Endodermal cell (in vitro differentiated cells): Measurements from ENCODE around the gene SAMD11. TPM values are rescaled to one million over a fixed set of nuclear protein-coding genes. Genes with fewer than 3 reads are reported as not detected.

Experiments
- DNase-seq: peaks from one replicate; pipeline ENCODE4 v3.0.0-alpha.2; 2017
- H3K27ac ChIP-seq: 2 replicates; pipeline ENCODE4 v1.5.1; 2013; ENCODE audit warnings: mild to moderate bottlenecking, low read depth, low read length, moderate library complexity
- H3K27me3 ChIP-seq: 2 replicates; pipeline ENCODE4 v1.6.1; 2013; ENCODE audit warnings: mild to moderate bottlenecking, low read length, moderate library complexity; ENCODE audit not compliant: insufficient read depth, control insufficient read depth, poor library complexity, severe bottlenecking
- H3K36me3 ChIP-seq: 2 replicates; pipeline ENCODE4 v1.7.0; 2013; ENCODE audit warnings: mild to moderate bottlenecking, low read length, moderate library complexity; ENCODE audit not compliant: control insufficient read depth, insufficient read depth
- H3K4me1 ChIP-seq: one replicate; pipeline ENCODE4 v1.7.0; 2013; ENCODE audit warnings: low read length; ENCODE audit not compliant: control insufficient read depth, insufficient read depth
- H3K4me3 ChIP-seq: 2 replicates; pipeline ENCODE4 v1.5.1; 2013; ENCODE audit warnings: mild to moderate bottlenecking, low read length, moderate library complexity
- H3K9ac ChIP-seq: 2 replicates; pipeline ENCODE4 v1.6.1; 2013; ENCODE audit warnings: mild to moderate bottlenecking, low read length, moderate library complexity; ENCODE audit not compliant: poor library complexity, severe bottlenecking; ENCODE audit errors: extremely low read depth
- H3K9me3 ChIP-seq: 2 replicates; pipeline ENCODE4 v1.6.1; 2013; ENCODE audit warnings: mild to moderate bottlenecking, low read length, moderate library complexity; ENCODE audit not compliant: control insufficient read depth
- H3K27ac Mint-ChIP-seq: 2 replicates; pipeline ENCODE4 v1.8.0; 2020; ENCODE audit warnings: mixed read lengths
- H3K27me3 Mint-ChIP-seq: 2 replicates; pipeline ENCODE4 v1.8.0; 2021; ENCODE audit warnings: mild to moderate bottlenecking, mixed read lengths; ENCODE audit not compliant: insufficient read depth
- H3K36me3 Mint-ChIP-seq: 2 replicates; pipeline ENCODE4 v1.8.0; 2020; ENCODE audit warnings: low read depth, mixed read lengths
- H3K4me1 Mint-ChIP-seq: 2 replicates; pipeline ENCODE4 v1.8.0; 2020; ENCODE audit warnings: mixed read lengths
- H3K4me3 Mint-ChIP-seq: 2 replicates; pipeline ENCODE4 v1.8.0; 2020; ENCODE audit warnings: mild to moderate bottlenecking, moderate library complexity, mixed read lengths
- H3K9me3 Mint-ChIP-seq: 2 replicates; pipeline ENCODE4 v1.8.0; 2020; ENCODE audit warnings: mild to moderate bottlenecking, mixed read lengths
- WGBS, 2 experiments: methylation state at CpG; one replicate each; pipeline versions ENCODE4 v1.1.5 to v1.1.7; 2013; ENCODE audit warnings: missing lambda C conversion rate in 2 of 2, mixed read lengths in 1 of 2; ENCODE audit not compliant: insufficient coverage in 1 of 2, insufficient read length in 1 of 2; 5-methylcytosine and 5-hydroxymethylcytosine counted together
- total RNA-seq, 2 donors: library from RNA; stranded (reverse); fragmentation: NEBNext Ultra II Directional in 1 of 2; extraction: Animal tissue kit (Norgen Biotek cat#: 25700) in 1 of 2; gene quantifications; 2 replicates in 1 of 2; 3 replicates in 1 of 2; pipeline ENCODE4 v1.2.1, GENCODE V29; 2021
- TF ChIP-seq, protein P1 (sequence below): fragments of 200-600 bp; sonication (generic); conservative IDR thresholded peaks from 2 replicates; pipeline ENCODE4 v1.5.0; 2021; ENCODE audit warnings: antibody characterized with exemption, mild to moderate bottlenecking

The SAMD11 gene
- total RNA-seq, 2 donors from 2014 or later, result 152 to 156 TPM

DNA sequence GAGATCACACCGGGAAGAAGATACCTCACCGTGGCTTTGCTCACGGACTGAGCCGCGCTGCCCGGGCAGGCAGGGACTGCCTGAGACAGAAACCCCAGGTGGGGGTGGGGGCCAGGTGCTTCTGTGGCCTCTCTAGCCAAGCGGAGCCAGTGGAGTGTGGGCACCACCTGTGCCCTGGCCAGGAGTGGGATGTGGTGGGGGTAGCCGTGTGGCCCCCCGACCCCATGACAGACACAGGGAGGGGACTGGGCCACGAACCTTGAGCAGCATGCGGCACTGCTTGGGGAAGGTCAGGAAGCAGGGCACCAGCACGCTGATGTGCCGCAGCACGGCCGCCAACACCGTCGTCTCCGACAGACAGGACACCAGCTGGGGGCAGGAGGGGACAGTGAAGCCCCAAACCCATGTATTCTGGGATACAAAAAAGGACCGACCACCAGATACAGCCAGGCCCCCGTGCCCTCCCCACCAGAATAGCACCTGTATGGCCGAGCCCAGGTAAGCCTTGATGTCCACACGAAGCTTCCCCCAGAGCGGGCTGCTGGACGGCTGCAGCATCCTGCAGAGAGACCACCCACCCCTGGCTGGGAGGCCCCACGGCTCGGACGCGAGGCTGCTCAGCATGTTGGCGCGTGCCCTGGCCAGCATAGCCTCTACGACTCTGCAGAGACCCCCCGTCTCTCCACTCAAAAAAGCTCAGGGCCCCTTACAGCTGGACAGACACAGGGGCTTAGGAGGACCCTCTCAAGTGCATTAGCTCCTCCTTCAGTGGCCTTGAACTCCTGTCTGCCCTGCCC is 30.0 kb downstream of the SAMD11 start:
- Mint-ChIP-seq H3K27me3 (no peaks in the 10 kb centered on the region), H3K36me3 (peaks cover 65% of the 10 kb centered on the region), H3K27ac (no peak overlapping the region), H3K4me1 (peaks cover 12% of the 10 kb centered on the region), H3K4me3 (no peak overlapping the region), H3K9me3 (no peaks in the 10 kb centered on the region)
- H3K4me3 ChIP-seq, result no peak overlapping the region
- H3K9ac ChIP-seq, result no peak overlapping the region
- DNase-seq, result no peak
- H3K4me1 ChIP-seq, result no peaks in the 10 kb centered on the region
- WGBS, 2 experiments, result 88 to 92% methylated on average over 23 to 32 of the region's 32 CpGs
- peaks cover 76% of the 10 kb centered on the region for H3K36me3 ChIP-seq
- no peaks in the 10 kb centered on the region for H3K9me3 ChIP-seq
- TF ChIP-seq, protein P1, sequence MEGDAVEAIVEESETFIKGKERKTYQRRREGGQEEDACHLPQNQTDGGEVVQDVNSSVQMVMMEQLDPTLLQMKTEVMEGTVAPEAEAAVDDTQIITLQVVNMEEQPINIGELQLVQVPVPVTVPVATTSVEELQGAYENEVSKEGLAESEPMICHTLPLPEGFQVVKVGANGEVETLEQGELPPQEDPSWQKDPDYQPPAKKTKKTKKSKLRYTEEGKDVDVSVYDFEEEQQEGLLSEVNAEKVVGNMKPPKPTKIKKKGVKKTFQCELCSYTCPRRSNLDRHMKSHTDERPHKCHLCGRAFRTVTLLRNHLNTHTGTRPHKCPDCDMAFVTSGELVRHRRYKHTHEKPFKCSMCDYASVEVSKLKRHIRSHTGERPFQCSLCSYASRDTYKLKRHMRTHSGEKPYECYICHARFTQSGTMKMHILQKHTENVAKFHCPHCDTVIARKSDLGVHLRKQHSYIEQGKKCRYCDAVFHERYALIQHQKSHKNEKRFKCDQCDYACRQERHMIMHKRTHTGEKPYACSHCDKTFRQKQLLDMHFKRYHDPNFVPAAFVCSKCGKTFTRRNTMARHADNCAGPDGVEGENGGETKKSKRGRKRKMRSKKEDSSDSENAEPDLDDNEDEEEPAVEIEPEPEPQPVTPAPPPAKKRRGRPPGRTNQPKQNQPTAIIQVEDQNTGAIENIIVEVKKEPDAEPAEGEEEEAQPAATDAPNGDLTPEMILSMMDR, result no peak
- no peaks in the 10 kb centered on the region for H3K27me3 ChIP-seq
- H3K27ac ChIP-seq, result no peak overlapping the region

DNA sequence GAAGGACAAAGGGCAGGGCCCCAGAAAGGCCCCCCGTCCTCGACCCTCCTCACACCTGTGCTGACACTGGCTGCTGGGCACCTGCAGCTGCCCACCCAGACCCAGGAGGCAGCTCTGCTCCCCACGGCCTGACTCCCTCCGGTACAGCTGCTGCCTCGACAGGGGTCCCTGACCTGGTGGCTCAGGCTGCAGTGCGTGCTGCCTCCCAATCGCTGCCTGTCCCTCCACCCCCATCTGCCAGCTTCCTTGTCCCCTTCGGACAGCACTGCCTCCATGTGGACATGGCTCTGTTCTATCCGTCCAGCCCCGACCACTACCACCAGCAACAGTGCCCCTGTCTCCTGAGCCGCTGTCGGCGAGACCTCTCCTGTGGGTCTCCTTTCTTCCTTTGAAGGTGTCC is 31.2 kb downstream of the SAMD11 start:
- Histone ChIP-seq H3K9ac (no peak overlapping the region), H3K27me3 (peaks cover 7% of the 10 kb centered on the region), H3K4me3 (no peak overlapping the region), H3K9me3 (no peaks in the 10 kb centered on the region), H3K27ac (no peak overlapping the region), H3K4me1 (no peaks in the 10 kb centered on the region), H3K36me3 (peaks cover 64% of the 10 kb centered on the region)
- 90 to 94% methylated on average over 11 to 13 of the region's 13 CpGs for WGBS, 2 experiments
- peaks cover 12% of the 10 kb centered on the region for H3K4me1 Mint-ChIP-seq
- no peak overlapping the region for H3K4me3 Mint-ChIP-seq
- no peak overlapping the region for H3K27ac Mint-ChIP-seq
- H3K36me3 Mint-ChIP-seq, result peaks cover 55% of the 10 kb centered on the region
- peaks cover 4% of the 10 kb centered on the region for H3K27me3 Mint-ChIP-seq
- H3K9me3 Mint-ChIP-seq, result no peaks in the 10 kb centered on the region
- TF ChIP-seq, protein P1, result no peak
- no peak for DNase-seq

DNA sequence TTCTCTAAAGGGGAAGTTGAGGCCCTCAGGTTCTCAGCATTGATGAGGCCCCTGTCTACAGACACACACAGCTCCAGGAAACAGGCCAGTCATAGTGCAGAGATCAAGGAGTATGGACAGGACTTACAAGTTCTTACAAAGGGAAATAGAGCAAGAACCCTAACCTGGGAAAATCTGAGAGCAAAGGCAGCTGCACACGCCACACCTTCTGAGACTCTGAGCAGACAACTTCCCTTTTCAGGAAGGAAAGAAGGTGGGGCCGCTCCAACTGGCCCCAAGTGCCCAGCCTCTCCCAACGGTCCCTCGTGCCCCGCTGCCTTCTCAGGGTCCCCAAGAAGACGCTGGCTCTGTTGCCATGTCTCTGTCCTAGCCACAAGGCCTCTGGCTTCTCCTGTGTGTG is 31.8 kb downstream of the SAMD11 start:
- peaks cover 12% of the 10 kb centered on the region for H3K27me3 ChIP-seq
- no peak overlapping the region for H3K4me3 Mint-ChIP-seq
- TF ChIP-seq, protein P1, result no peak
- H3K27ac Mint-ChIP-seq, result no peak overlapping the region
- H3K4me3 ChIP-seq, result no peak overlapping the region
- H3K9me3 Mint-ChIP-seq, result no peaks in the 10 kb centered on the region
- no peaks in the 10 kb centered on the region for H3K4me1 ChIP-seq
- H3K9ac ChIP-seq, result no peak overlapping the region
- peaks cover 58% of the 10 kb centered on the region for H3K36me3 ChIP-seq
- 93 to 100% methylated on average over 3 to 6 of the region's 6 CpGs for WGBS, 2 experiments
- H3K36me3 Mint-ChIP-seq, result peaks cover 50% of the 10 kb centered on the region
- peaks cover 8% of the 10 kb centered on the region for H3K27me3 Mint-ChIP-seq
- peaks cover 12% of the 10 kb centered on the region for H3K4me1 Mint-ChIP-seq
- no peaks in the 10 kb centered on the region for H3K9me3 ChIP-seq
- H3K27ac ChIP-seq, result no peak overlapping the region
- no peak for DNase-seq
